HG03097 (cell line): ENCODE data around the gene HYAL1.
"Not testable (repeated sequence)": the region's sequence is repeated elsewhere in the genome, so short reads cannot be mapped to it uniquely, and the experiment has no call there.

Experiments used
- ATAC-seq: cut with Tn5 transposase; IDR thresholded peaks from one replicate; pipeline ENCODE4 v1.9.1; 2021; ENCODE audit not compliant: unreplicated experiment, low FRiP score

The HYAL1 gene

GRCh38 chr3:50263478-50264382 is 39.6 kb downstream of the HYAL1 start:
- no peak for ATAC-seq

- no peak for ATAC-seq
Measured at GRCh38 chr3:50262778-50263177, 40.6 kb downstream of the HYAL1 start.

- ATAC-seq: not testable (repeated sequence)
Measured at GRCh38 chr3:50262200-50262599, 41.2 kb downstream of the HYAL1 start.

GRCh38 chr3:50261505-50261904 is 41.9 kb downstream of the HYAL1 start:
- no peak for ATAC-seq

- ATAC-seq: no peak
Measured at GRCh38 chr3:50260942-50261441, 42.4 kb downstream of the HYAL1 start.

- ATAC-seq: peak; percentile 81
Measured at GRCh38 chr3:50260027-50260941, 43.1 kb downstream of the HYAL1 start.

GRCh38 chr3:50259432-50260026 is 43.8 kb downstream of the HYAL1 start:
- peak; percentile 11 for ATAC-seq

- ATAC-seq: no peak
Measured at GRCh38 chr3:50258979-50259378, 44.4 kb downstream of the HYAL1 start.

- ATAC-seq: no peak
Measured at GRCh38 chr3:50258029-50258680, 45.2 kb downstream of the HYAL1 start.

- ATAC-seq: no peak
Measured at GRCh38 chr3:50256978-50257890, 46.1 kb downstream of the HYAL1 start.

- no peak for ATAC-seq
Measured at GRCh38 chr3:50255251-50255615, 48.1 kb downstream of the HYAL1 start.

- no peak for ATAC-seq
Measured at GRCh38 chr3:50254577-50255250, 48.7 kb downstream of the HYAL1 start.

GRCh38 chr3:50251220-50251619 is 52.2 kb downstream of the HYAL1 start:
- ATAC-seq: no peak

- no peak for ATAC-seq
Measured at GRCh38 chr3:50250514-50250913, 52.9 kb downstream of the HYAL1 start.
